Astrocyte of the spinal cord (primary cell): ENCODE measurements around the gene PLP2.

ENCODE experiments used
- DNase-seq: peaks from one replicate; pipeline ENCODE4 v3.0.0; 2011; ENCODE audit warnings: low read depth, low spot score
- H3K4me3 ChIP-seq: 2 replicates; pipeline ENCODE4 v1.5.1; 2011; ENCODE audit warnings: low read depth, mild to moderate bottlenecking, low read length, moderate library complexity
- CTCF ChIP-seq: IDR thresholded peaks from 2 replicates; pipeline ENCODE4 v1.5.1; 2012; ENCODE audit warnings: low read depth, mild to moderate bottlenecking, low read length, inconsistent platforms
- in situ Hi-C: cut with HindIII; loops from 2 replicates; pipeline ENCODE4 v1.10.0; 2017; ENCODE audit warnings: low sequenced_read_pairs

The PLP2 gene

DNA sequence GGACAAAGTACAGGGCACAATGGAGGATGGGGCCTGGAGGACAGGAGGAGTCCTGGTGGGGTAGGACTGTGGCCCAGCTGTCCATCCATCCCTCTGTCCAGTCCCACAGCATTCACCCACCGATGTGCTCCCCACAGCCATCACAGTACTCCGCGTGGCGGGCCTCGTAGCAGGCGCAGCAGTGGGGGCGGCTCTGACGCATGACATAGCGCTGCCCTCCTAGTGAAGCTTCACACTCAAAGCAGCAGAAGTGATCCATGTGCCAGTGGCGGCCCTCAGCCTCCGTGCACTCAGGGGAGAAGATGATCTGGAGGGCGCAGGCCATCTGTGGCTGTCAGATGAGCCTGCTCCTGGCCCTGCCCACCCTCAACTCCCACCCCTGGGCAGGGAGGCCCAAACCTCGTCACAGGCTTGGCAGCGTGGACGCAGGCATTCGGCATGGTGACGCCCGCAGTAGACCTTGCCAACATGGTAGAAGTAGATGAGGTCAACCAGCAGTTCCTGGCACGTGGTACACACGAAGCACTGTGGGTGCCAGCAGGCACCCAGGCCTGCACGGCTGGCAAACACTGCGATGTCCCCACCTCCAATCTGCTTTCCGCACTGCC lies 6.3 kb downstream of the PLP2 start:
- in situ Hi-C loops = no loop called here
- H3K4me3 ChIP-seq = no peak overlapping the region
- DNase-seq = no peak
- TF ChIP-seq CTCF = no peak

DNA sequence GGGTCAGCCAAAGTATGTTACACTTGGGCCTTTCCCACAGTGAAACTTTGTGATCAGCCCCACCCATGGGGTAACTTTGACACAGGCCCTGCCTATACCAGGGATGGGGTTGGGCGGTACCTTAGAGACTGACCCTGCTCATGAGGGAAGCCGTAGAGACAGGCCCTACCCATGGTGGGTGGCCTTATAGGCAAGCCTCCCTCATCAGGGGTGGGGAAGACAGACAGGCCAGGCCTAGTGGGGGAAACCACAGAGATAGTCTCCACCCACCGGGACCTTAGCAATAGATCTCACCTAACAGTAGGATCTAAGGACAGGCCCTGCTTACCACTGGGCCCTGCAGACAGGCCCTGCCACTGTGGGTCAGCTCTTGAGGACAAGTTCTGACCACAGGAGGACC lies 6.8 kb downstream of the PLP2 start:
- no peak for DNase-seq
- TF ChIP-seq CTCF = no peak
- in situ Hi-C loops = no loop called here
- H3K4me3 ChIP-seq = no peak overlapping the region

DNA sequence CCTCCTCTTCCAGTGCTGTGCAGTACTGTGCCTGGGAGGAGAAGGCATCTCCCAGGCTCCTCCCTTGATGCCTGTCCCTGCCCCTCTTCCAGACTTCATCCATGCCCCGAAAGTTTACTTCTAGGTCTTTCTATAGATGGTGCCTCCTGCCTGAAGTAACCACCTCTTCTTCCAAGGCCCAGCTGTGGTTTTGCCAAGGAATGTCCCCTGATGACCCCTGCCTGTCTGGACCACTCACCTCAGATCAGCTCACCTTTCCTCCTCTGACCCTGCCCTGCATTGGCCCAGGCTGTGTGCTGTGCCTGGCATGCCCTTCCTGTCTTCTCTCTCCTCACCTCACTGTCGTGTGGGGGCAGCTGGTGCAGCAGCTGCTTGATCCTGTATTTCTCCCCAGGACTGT lies 7.7 kb downstream of the PLP2 start:
- no peak overlapping the region for H3K4me3 ChIP-seq
- in situ Hi-C loops = no loop called here
- DNase-seq = no peak
- no peak for TF ChIP-seq CTCF

- in situ Hi-C loops = no loop called here
- peak overlapping the region; percentile 31 for H3K4me3 ChIP-seq
- TF ChIP-seq CTCF = no peak
- no peak for DNase-seq
Observed at GRCh38 chrX:49183701-49184281, 12.1 kb downstream of the PLP2 start.

GRCh38 chrX:49184294-49185281 lies 12.9 kb downstream of the PLP2 start:
- peak; percentile 85 for DNase-seq
- peak overlapping the region; percentile 31 for H3K4me3 ChIP-seq
- in situ Hi-C loops = no loop called here
- no peak for TF ChIP-seq CTCF

DNA sequence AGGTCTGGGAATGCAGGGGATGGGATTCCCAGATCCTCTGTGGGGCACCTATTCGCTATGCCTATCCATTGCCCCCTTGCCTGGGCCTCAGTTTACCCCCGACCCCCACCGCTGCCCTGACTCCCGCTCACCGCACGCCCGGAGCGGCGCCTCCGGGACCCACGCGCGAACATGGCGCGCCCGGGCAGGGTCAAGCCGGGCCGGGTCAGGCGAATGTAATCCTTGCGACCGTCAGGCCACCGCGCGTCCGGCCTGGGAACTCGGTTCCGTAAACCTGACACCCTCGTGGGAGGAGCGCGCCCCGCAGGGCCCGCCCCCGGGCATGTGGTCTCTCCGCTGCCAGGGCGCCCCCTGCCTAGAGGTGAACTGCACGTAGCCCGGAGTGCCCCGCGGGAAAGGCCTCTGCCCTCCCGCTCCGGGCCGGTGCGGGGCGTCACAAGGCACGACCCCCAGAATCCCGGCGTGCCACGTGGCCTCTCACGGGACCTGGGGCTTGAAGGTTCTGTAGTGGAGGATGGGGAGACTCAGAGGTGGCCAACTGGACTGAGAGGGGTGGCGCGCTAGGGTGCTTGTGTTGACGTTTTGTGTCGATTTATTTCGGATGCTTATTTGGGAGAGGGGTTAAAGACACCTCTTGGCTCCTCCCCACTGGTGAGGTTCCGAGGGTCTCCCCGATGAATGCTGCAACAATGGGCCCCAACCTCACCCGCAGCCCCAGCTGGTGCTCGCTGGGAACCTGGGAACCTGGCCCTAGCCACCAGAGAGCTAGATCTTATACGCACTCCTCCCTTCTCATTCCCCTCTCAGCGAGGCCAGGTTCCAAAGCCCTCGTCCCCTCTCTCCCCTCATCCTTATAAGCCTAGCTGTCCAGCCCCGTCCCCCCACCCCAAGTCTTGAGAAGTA lies 14.7 kb downstream of the PLP2 start, which contains the start of gene PRICKLE3:
Gene PRICKLE3 (minus strand): TSS at position 249 of the 903 bp plus-strand sequence. CDS start 76 bp downstream, at position 173.
- H3K4me3 ChIP-seq = peak within 1 kb of the TSS; percentile 54
- DNase-seq = peak; percentile 24
- TF ChIP-seq CTCF = peak; percentile 30
- in situ Hi-C loops = no loop called here
